AG10803 (cell line): Measurements from ENCODE around the gene MAGOH.

ENCODE experiments used
- DNase-seq: peaks from one replicate; pipeline ENCODE4 v3.0.0; 2010; ENCODE audit warnings: low read depth
- H3K4me3 ChIP-seq: 2 replicates; pipeline ENCODE4 v1.5.1; 2011; ENCODE audit warnings: mild to moderate bottlenecking, low read length, control low read depth
- TF ChIP-seq, protein P1 (sequence below): conservative IDR thresholded peaks from 2 replicates; pipeline ENCODE4 v1.5.1; 2011; ENCODE audit warnings: mild to moderate bottlenecking, low read length, control low read depth, inconsistent platforms

MAGOH gene

DNA sequence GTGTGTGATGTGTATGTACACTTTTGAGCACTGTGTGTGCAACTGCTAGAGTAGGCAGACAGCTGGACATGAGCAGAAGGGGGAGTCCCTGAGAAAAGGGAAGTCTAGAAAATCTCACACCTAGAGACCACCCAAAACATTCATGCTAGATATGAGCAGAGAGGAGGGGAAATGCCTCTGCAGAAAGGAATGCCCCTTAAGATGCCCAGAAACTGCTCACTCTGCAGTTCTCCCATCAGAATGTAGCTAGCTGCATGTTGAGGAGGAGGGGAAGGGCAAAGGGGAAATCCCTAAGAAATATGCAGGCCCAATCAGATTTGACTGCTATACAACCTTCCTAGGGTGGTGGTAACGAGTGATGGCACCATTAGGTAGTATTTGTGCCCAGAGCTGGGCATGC is 31.8 kb upstream of the MAGOH start:
- H3K4me3 ChIP-seq, result no peak overlapping the region
- DNase-seq, result no peak
- TF ChIP-seq, protein P1, sequence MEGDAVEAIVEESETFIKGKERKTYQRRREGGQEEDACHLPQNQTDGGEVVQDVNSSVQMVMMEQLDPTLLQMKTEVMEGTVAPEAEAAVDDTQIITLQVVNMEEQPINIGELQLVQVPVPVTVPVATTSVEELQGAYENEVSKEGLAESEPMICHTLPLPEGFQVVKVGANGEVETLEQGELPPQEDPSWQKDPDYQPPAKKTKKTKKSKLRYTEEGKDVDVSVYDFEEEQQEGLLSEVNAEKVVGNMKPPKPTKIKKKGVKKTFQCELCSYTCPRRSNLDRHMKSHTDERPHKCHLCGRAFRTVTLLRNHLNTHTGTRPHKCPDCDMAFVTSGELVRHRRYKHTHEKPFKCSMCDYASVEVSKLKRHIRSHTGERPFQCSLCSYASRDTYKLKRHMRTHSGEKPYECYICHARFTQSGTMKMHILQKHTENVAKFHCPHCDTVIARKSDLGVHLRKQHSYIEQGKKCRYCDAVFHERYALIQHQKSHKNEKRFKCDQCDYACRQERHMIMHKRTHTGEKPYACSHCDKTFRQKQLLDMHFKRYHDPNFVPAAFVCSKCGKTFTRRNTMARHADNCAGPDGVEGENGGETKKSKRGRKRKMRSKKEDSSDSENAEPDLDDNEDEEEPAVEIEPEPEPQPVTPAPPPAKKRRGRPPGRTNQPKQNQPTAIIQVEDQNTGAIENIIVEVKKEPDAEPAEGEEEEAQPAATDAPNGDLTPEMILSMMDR, result no peak

DNA sequence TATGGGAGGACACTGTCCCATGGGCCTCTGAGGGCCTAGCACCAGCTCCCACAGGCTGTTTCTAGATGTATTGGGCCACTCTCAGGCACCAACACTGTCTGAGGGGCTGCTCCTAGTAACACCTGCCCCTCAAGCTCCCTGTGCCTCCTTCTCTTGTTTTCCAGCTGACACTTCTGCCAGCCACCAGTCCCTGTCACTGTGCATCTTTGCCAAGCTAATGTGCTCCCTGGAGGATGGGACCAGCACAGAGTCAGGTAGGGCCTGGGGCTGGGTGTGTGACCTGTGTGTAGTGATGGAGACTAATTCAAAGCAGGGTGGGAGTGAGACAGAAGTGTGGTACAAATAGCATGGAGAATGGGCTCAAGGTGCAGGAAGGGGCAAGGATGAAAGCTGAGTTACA is 29.4 kb upstream of the MAGOH start:
- TF ChIP-seq, protein P1, result no peak
- DNase-seq, result no peak
- no peak overlapping the region for H3K4me3 ChIP-seq

GRCh38 chr1:53266038-53266437 is 27.7 kb upstream of the MAGOH start:
- TF ChIP-seq, protein P1, result peak; percentile 30
- H3K4me3 ChIP-seq, result no peak overlapping the region
- no peak for DNase-seq

- TF ChIP-seq, protein P1, result no peak
- no peak overlapping the region for H3K4me3 ChIP-seq
- no peak for DNase-seq
Measured at GRCh38 chr1:53265581-53265980, 27.3 kb upstream of the MAGOH start.

DNA sequence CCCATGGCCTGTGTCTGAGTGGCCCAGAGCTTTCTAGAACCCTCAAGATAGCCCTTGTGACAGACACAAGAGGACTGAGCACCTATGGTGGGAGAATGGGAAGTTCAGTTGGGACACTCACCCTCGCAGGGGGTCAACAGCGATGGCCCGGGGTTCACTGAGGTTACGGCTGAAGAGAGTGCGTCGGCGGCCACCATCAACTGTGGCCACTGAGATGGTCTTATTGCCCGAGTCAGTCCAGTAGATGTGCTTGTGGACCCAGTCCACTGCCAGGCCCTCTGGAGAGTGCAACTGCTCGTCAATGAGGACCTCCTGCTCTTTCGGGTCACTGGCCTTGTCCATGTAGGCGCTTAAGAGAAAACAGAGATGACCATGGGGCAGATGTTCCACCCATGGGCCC is 25.7 kb upstream of the MAGOH start:
- DNase-seq, result no peak
- TF ChIP-seq, protein P1, result no peak
- no peak overlapping the region for H3K4me3 ChIP-seq

GRCh38 chr1:53262000-53262399 is 23.7 kb upstream of the MAGOH start:
- TF ChIP-seq, protein P1, result no peak
- H3K4me3 ChIP-seq, result no peak overlapping the region
- no peak for DNase-seq

DNA sequence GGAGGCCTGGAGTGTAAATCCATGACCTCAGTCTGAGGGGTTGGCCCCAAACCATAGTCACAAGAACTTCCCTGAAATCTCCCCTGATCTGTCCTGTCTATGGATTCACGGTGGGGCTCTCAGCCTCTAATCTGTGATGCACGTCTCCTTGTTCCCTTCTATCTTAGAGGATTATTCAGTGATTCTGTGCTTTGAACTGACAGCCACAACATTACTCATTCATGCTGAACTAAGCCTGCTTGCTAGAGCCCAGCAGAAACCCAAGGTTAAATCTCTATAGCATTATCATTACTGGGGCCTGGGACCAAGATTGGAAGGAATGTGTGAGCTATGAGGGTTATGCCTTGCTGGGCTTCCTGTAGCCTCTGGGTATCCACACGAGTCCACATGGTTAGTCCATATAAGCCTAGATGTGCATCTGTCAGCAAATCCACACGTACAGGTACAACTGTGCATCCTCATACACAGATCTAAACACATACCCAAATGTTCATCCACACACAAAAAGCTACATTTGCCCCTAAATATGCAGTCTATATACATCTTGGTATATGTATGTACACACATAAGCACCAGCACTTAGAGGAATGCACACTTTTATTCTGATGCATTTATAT is 22.4 kb upstream of the MAGOH start:
- no peak for DNase-seq
- no peak overlapping the region for H3K4me3 ChIP-seq
- TF ChIP-seq, protein P1, result no peak
